ENCODE measurements around the gene HPSE2.
"Not testable (repeated sequence)": the region's sequence is repeated elsewhere in the genome, so short reads cannot be mapped to it uniquely, and the experiment has no call there.

Gene HPSE2

GRCh38 chr10:98608411-98608810 lies 627.2 kb downstream of the HPSE2 start:
- no peak for DNase-seq

GRCh38 chr10:98602224-98602623 lies 633.4 kb downstream of the HPSE2 start:
- DNase-seq = no peak

GRCh38 chr10:98599032-98599610 lies 636.5 kb downstream of the HPSE2 start:
- DNase-seq = no peak

GRCh38 chr10:98596404-98596803 lies 639.2 kb downstream of the HPSE2 start:
- DNase-seq = no peak

GRCh38 chr10:98589691-98590090 lies 646.0 kb downstream of the HPSE2 start:
- no peak for DNase-seq

GRCh38 chr10:98589007-98589406 lies 646.6 kb downstream of the HPSE2 start:
- no peak for DNase-seq

- no peak for DNase-seq
Observed at GRCh38 chr10:98587156-98587837, 648.4 kb downstream of the HPSE2 start.

- no peak for DNase-seq
Observed at GRCh38 chr10:98586096-98586495, 649.6 kb downstream of the HPSE2 start.

GRCh38 chr10:98582363-98582762 lies 653.3 kb downstream of the HPSE2 start:
- DNase-seq = no peak

GRCh38 chr10:98577578-98577977 lies 658.1 kb downstream of the HPSE2 start:
- DNase-seq = no peak

- no peak for DNase-seq
Observed at GRCh38 chr10:98577168-98577567, 658.5 kb downstream of the HPSE2 start.

- no peak for DNase-seq
Observed at GRCh38 chr10:98576096-98576495, 659.6 kb downstream of the HPSE2 start.

- no peak for DNase-seq
Observed at GRCh38 chr10:98572594-98572993, 663.1 kb downstream of the HPSE2 start.

GRCh38 chr10:98570834-98571233 lies 664.8 kb downstream of the HPSE2 start:
- DNase-seq = no peak

GRCh38 chr10:98569853-98570252 lies 665.8 kb downstream of the HPSE2 start:
- no peak for DNase-seq

GRCh38 chr10:98568551-98568950 lies 667.1 kb downstream of the HPSE2 start:
- no peak for DNase-seq

GRCh38 chr10:98567391-98568133 lies 668.1 kb downstream of the HPSE2 start:
- DNase-seq = no peak

- no peak for DNase-seq
Observed at GRCh38 chr10:98563811-98564210, 671.8 kb downstream of the HPSE2 start.

GRCh38 chr10:98560565-98560964 lies 675.1 kb downstream of the HPSE2 start:
- no peak for DNase-seq

GRCh38 chr10:98556061-98556460 lies 679.6 kb downstream of the HPSE2 start:
- no peak for DNase-seq

GRCh38 chr10:98555021-98555619 lies 680.5 kb downstream of the HPSE2 start:
- DNase-seq = no peak

- DNase-seq = not testable (repeated sequence)
Observed at GRCh38 chr10:98541561-98541960, 694.1 kb downstream of the HPSE2 start.

GRCh38 chr10:98539578-98539977 lies 696.1 kb downstream of the HPSE2 start:
- DNase-seq = no peak

GRCh38 chr10:98538472-98538871 lies 697.2 kb downstream of the HPSE2 start:
- DNase-seq = no peak

Measured in cerebellar nuclear complex (tissue), 1 donor.